ENCODE results near the gene CHRFAM7A.
"Not testable (repeated sequence)": the region's sequence is repeated elsewhere in the genome, so short reads cannot be mapped to it uniquely, and the experiment has no call there.

The CHRFAM7A gene

GRCh38 chr15:30392766-30393663 is at the start of gene CHRFAM7A:
Gene CHRFAM7A (minus strand): TSS chr15:30393540. CDS start chr15:30383351, 10,189 bp downstream.
- DNase-seq (ENCODE audit: low read depth in 2 of 2) = not testable (repeated sequence)

DNA sequence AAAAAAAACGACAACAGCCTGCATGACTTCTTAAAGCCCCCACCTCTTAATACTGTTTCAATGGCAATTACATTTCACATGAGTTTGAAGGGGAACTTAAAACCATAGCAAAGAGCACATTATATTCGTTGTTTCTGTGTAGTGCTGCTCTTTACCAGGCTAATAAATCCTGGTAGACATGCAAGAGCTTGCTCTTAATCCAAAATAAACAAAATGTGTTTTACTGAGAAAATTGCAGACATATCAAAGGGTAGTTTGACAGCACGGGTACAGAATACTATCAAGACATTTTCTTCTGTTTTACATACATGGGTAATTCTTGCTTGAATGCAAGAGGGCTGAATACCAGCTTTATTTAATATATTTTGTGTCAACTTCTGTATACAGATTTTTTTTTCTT is 45.0 kb upstream of the CHRFAM7A start:
- DNase-seq (ENCODE audit: low read depth in 2 of 2) = not testable (repeated sequence)

- not testable (repeated sequence) for DNase-seq (ENCODE audit: low read depth in 2 of 2)
Observed at GRCh38 chr15:30435878-30436277, 42.5 kb upstream of the CHRFAM7A start.

DNA sequence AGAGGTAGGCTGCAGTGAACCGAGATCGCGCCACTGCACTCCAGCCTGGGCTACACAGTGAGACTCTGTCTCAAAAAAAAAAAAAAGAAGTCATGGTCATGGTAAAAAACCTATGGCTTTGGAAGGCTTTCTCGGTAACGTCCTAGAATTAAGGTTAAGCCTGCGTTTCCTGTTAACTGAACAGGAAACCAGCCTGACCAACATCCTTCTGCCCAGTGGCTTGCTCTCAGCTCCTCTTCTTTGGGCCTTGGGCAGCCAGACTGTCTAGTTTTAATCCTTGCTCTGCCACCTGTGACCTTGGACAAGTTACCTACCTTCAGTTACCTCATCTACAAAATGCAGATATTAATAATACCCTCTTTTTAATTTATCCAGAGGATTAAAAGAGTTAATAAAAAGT is 27.4 kb upstream of the CHRFAM7A start:
- not testable (repeated sequence) for DNase-seq (ENCODE audit: low read depth in 2 of 2)

DNA sequence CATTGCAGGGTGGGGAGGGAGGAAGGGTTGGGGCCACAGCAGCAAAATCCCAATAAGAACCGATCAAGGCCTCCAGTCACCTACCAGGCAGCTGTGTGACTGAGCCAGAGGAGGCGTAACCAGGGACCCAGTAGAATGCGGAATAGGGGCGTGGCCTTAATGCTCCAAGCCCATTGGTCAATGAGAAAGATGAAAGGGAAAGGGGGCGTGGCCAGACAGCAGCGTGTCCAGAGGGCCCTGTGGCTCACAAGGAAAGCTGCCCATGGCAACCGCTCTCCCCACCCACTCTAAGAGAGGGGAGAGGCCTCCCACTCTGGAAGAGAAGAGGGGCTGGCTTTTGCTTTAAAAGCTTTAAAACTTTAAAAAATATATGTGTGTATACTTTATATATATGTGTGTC is 20.8 kb upstream of the CHRFAM7A start, which contains the start of gene GOLGA8R:
Gene GOLGA8R (minus strand): TSS at position 101 of the 400 bp plus-strand sequence. CDS start 98 bp downstream, at position 3.
- DNase-seq (ENCODE audit: low read depth in 2 of 2) = not testable (repeated sequence)

DNA sequence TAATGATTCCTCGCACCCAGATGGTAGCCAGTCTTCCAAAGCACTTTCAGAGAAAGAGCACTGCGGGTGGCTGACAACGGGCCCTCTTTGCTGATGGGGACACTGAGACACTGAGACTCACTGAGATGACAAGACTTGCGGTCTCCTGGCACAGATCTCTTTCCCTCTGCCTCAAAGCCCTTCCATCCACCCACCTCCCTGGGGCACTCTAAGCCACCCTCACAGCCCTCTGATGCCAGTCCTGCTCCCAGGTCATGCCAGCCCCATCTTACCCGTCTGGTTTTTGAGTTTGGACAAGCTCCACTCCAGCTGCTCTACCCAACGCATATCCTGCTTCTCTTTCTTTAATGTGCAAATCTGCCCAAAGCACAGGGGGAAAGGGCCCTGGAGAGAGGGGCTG is 14.3 kb upstream of the CHRFAM7A start:
- not testable (repeated sequence) for DNase-seq (ENCODE audit: low read depth in 2 of 2)

DNA sequence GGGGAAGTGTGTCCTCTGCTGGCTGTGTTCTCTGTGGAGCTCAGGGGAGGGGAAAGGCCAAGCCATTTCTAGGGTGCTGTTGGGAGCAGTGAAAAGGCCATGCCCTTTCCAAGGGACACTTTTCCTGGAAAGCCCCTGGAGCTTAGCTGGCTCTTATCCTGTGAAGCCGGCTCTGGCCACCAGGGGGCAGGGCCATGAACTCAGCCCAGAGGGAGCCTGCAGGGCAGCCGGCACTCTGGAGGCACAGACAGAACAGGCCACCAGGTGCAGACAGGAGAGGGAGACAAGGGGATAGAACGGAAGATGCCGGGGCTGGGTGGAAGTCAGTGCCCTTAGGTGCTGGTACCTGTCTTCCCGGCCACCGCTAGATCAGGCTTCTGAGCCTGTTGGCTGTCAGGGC is 5.6 kb upstream of the CHRFAM7A start:
- DNase-seq (ENCODE audit: low read depth in 2 of 2) = peak; percentile 12 to 38

DNA sequence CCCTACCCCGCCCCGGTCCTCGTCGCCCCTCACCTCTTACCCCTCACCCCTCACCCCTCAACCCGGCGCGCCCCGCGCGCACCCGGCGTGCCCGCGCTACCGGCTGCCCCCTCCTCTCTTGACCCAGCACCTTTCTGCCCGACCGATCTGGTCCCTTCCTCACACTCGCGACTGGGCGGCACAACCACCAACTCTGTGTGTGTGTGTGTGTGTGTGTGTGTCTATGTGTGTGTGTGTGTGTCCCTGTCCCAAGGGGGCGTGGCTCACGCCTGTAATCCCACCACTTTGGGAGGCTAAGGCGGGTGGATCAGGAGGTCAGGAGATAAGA is 288 bp upstream of the CHRFAM7A start:
- not testable (repeated sequence) for DNase-seq (ENCODE audit: low read depth in 2 of 2)

GRCh38 chr15:30386318-30386887 is 6.9 kb downstream of the CHRFAM7A start:
- not testable (repeated sequence) for DNase-seq (ENCODE audit: low read depth in 2 of 2)

GRCh38 chr15:30377082-30377413 is 16.3 kb downstream of the CHRFAM7A start:
- DNase-seq (ENCODE audit: low read depth in 2 of 2) = not testable (repeated sequence)

- not testable (repeated sequence) for DNase-seq (ENCODE audit: low read depth in 2 of 2)
Observed at GRCh38 chr15:30376375-30377081, 16.8 kb downstream of the CHRFAM7A start.

DNA sequence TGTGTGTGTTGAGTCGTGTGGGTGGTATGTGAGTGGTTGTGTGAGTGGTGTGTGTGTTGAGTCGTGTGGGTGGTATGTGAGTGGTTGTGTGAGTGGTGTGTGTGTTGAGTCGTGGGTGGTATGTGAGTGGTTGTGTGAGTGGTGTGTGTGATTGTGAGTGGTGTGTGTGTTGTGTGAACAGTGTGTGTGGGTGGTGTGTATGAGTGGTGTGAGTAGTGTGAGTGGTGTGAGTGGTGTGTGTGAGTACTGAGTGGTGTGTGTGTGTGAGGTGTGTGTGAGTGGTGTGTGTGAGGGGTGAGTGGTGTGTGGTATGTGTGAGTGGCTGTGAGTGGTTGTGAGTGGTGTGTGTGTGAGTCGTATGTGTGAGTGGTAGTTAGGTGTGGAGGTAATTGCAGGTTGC is 17.5 kb downstream of the CHRFAM7A start:
- not testable (repeated sequence) for DNase-seq (ENCODE audit: low read depth in 2 of 2)

- not testable (repeated sequence) for DNase-seq (ENCODE audit: low read depth in 2 of 2)
Observed at GRCh38 chr15:30374862-30375261, 18.5 kb downstream of the CHRFAM7A start.

DNA sequence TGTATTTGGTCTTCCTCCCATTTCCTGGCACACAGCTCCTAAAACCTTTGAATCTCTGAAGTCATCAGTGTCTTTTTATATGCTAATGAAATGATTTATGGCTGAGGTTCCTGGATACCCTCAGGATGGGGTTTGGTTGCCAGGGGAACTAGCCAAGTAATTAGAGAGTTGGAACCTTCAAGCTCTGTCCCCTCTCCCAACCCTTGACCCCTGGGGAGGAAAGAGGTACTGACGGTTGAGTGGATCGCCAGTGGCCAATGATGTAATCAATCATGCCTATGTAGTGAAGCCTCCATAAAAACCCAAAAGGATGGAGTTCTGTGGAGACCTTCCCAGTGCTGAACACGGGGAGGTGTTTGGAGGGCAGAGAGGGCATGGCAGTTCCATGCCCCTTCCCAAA is 25.1 kb downstream of the CHRFAM7A start:
- DNase-seq (ENCODE audit: low read depth in 2 of 2) = not testable (repeated sequence)

DNA sequence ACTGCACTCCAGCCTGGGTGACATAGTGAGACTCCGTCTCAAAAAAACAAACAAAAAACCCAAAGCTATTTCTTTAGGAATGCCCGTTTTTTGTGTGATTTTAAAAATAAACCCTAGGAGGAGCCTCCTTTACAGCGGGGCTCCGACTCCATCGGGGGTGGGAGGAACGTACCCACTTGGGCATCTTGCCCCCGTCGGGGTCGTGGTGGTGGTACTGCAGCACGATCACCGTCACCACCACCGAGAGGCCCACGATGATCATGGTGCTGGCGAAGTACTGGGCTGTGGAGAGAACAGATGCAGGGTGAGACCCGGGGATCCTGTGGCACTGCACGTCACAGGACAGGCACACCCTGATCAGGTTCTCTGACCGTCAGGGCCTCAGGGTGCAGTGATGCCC is 26.1 kb downstream of the CHRFAM7A start:
- DNase-seq (ENCODE audit: low read depth in 2 of 2) = not testable (repeated sequence)

- DNase-seq (ENCODE audit: low read depth in 2 of 2) = not testable (repeated sequence)
Observed at GRCh38 chr15:30361404-30361803, 31.9 kb downstream of the CHRFAM7A start.

DNA sequence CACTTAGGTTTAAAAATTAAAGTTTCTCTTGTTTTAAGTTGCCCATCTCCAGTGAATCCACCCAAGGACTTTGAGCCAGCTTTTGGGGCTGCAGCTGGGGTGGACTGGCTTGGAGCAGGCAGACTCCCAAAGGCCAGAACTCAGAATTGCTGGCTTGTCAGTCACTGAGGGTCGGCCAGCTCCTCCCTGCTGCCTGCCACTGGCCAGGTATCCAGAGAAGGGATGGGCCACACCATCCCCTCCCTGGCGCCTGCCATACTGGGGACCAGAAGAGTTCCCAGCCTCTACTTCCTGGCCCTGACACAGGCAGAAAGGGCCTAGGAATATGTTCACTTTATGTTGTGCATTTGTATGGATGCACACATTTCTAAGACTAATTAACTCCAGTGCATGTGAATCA is 32.4 kb downstream of the CHRFAM7A start:
- not testable (repeated sequence) for DNase-seq (ENCODE audit: low read depth in 2 of 2)

- DNase-seq (ENCODE audit: low read depth in 2 of 2) = not testable (repeated sequence)
Observed at GRCh38 chr15:30355043-30355442, 38.3 kb downstream of the CHRFAM7A start.

GRCh38 chr15:30349803-30350202 is 43.5 kb downstream of the CHRFAM7A start:
- DNase-seq (ENCODE audit: low read depth in 2 of 2) = not testable (repeated sequence)

GRCh38 chr15:30336584-30336983 is 56.8 kb downstream of the CHRFAM7A start:
- DNase-seq (ENCODE audit: low read depth in 2 of 2) = not testable (repeated sequence)

- DNase-seq (ENCODE audit: low read depth in 2 of 2) = not testable (repeated sequence)
Observed at GRCh38 chr15:30334152-30334551, 59.2 kb downstream of the CHRFAM7A start.

DNA sequence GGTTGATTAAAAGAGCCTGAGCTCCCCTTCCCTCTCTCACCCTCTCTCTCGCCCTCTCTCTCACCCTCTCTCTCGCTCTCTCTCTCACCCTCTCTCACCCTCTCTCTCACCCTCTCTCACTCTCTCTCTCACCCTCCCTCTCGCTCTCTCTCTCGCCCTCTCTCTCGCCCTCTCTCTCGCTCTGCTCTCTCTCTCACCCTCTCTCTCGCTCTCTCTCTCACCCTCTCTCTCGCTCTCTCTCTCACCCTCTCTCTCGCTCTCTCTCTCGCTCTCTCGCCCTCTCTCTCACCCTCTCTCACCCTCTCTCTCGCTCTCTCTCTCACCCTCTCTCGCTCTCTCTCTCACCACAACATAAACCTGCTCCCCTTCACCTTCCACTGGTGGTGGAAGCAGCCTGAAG is 67.2 kb downstream of the CHRFAM7A start:
- not testable (repeated sequence) for DNase-seq (ENCODE audit: low read depth in 2 of 2)

All from stimulated activated CD4-positive, alpha-beta T cell treated with anti-CD3 and anti-CD28 coated beads, Interleukin-1b, Interleukin-23, amount 100 ng/mL, for 1 hour (primary cell).